GM15510 (cell line): ENCODE results near the gene PROM1.

Experiments
- POLR2A ChIP-seq: IDR thresholded peaks from 3 replicates; pipeline ENCODE4 v1.6.1; 2011; ENCODE audit warnings: borderline replicate concordance; ENCODE audit not compliant: insufficient read length; ENCODE audit errors: extremely low read depth

The PROM1 gene

DNA sequence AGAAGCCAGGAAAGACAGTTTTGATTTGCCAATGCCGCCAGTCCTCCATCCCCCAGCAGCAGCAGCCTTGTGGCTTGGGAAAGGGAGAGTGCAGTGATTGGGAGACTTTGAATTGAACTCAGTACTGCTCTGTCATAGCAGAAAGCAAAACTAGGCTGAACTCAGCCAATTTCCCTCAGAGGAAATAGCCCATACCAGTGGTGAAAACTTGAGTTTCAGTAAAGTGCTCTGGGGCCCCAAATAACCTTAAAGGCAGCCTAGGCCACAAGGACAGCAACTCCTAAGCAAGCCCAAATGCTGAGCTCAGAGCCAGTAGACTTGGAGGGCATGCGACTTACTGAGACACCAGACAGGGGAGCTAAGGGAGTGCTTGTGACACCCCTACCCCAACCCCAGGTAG, 2.0 kb upstream of the PROM1 start:
- TF ChIP-seq POLR2A = no peak

GRCh38 chr4:16082426-16083240, 1.2 kb downstream of the PROM1 start:
- TF ChIP-seq POLR2A = no peak

- TF ChIP-seq POLR2A = no peak
Observed at GRCh38 chr4:16082041-16082425, 1.8 kb downstream of the PROM1 start.

GRCh38 chr4:16079046-16079445, 4.8 kb downstream of the PROM1 start:
- TF ChIP-seq POLR2A = no peak

DNA sequence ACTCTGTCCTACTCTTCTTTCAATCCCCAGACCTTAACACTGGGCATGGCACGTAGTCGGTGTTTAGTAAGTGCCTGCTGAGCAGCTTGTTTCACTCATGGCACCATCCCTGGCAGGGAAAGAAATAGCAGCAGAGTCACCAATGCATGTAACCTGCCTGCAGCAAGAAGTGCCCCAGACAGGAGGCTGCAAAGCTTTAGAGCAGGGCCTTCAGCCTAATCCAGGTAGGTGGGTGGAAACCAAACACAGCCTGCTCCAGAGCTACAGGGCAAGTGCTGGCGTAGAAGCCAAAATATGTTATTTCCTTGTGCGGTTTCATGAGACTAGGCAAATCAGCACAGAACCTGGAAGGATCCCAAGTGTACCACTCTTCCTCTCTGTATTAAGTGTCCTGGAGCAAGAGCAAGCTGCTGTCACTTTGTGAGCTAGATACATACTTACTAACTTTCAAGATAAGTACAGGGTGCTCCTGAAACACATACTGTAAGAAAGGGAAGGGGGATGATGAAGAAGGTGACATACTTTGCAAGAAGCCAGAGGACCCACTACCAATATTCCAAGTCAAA, 5.5 kb downstream of the PROM1 start:
- TF ChIP-seq POLR2A = no peak

- TF ChIP-seq POLR2A = no peak
Observed at GRCh38 chr4:16077786-16078185, 6.0 kb downstream of the PROM1 start.

GRCh38 chr4:16075975-16076757, 7.7 kb downstream of the PROM1 start:
- no peak for TF ChIP-seq POLR2A

DNA sequence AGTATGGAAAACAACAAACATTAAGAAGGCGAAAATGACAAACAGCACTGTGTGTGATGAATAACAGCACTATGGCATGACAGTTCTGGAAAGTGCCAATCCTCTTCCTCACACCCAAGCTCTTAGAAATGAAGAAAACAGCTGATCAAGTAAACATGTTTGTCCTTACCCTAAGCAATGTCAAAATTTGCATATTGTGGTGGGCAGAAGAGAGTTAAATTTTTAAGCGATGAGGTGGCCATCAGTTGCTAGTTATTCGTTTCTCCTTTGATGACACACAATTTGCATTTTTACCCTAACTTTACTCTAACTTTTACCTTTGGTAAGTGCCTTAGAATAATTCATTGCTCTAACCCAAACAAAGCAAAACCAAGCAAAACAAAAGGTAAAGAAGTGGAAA, 8.8 kb downstream of the PROM1 start:
- no peak for TF ChIP-seq POLR2A

DNA sequence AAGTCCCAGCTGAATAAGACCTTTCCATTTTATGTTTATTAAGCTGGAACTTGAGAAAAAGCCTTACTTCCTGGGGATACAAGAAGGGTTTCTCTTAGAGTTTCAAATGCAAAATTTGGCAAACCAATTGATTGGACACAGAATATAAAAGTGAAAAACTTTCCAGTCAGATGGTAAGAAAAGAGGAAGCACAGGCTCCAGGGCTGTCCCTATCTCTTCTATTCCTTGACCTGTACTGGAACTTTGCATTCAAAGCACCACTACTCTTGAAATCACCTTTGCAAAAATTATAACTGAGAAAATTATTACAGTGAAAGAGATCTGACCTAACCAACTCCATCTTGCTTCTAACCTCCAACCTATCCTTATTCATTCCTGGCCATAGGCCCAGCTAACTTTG, 11.7 kb downstream of the PROM1 start:
- TF ChIP-seq POLR2A = no peak

GRCh38 chr4:16070203-16070602, 13.6 kb downstream of the PROM1 start:
- no peak for TF ChIP-seq POLR2A

DNA sequence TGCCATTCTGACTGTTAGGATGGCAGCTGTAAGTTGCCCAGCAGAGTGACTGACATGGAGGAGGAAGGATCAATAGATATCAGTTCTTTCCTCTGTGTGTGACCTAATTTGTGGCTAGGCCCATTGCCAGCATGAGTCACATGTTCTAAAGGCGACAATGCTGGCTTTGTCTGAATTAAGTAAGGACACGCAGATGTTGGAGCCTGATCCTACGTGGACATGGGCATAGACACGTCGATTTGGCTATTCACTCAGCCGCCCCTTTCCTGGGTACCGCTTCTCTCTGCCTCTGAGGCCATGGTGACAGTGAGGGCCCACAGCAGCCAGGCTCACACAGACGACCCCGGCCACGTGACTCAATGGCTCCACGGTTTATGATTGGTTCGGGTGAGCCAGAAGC, 16.3 kb downstream of the PROM1 start:
- no peak for TF ChIP-seq POLR2A

- no peak for TF ChIP-seq POLR2A
Observed at GRCh38 chr4:16066586-16067128, 17.2 kb downstream of the PROM1 start.

DNA sequence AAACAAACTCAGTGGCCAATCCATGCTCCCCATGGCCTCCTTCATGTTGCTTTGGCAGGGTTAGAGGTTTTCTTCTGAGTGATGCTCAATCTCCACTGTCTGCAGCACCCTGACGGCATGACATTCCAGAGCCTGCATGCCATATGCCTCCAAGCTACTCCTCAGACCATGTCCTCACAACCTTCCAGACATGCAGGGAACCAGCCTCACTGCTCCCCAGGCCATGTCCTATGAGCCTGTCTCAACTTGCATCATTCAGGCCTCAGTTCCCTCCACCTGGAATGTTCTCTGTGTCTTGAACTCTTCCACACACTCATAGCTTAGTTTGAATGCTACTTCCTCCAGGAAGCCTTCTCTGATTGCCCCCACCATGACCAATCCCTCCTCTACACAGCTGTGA, 18.8 kb downstream of the PROM1 start:
- TF ChIP-seq POLR2A = no peak

DNA sequence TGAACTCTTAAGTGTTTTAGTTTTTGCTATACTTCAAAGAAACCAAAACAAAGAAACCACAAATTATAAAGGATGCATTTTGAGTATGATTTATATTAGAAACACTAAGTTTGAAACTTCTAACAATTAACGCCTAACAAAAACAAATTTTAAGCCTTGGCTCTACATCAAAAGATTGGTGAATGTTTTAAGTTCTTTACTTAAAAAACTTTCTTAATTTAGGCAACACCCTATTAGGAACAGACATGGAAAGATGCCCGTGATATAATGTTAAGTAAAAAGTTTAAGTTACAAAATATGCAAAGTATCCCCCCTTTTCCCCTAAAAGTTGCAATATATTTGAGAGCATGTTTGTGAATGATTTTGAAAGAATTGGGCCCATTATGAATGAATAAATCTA, 21.2 kb downstream of the PROM1 start:
- TF ChIP-seq POLR2A = no peak

GRCh38 chr4:16056681-16057385, 27.0 kb downstream of the PROM1 start:
- TF ChIP-seq POLR2A = no peak
